ENCODE results near the gene DDI2.

Gene DDI2

GRCh38 chr1:15704526-15705183, 87.4 kb downstream of the DDI2 start:
- DNase-seq = no peak

DNA sequence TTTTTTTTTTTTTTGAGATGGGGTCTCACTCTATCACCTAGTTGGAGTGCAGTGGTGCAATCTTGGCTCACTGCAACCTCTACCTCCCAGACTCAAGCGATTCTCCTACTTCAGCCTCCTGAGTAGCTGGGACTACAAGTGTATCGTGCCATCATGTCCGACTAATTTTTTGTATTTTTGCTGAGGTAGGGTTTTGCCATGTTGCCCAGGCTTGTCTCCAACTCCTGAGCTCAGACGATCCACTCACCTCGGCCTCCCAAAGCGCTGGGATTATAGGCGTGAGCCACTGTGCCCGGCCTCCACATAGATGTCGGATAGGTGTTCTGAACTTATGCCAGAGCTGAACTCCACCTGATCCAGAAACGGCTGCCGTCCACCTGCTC, 87.9 kb downstream of the DDI2 start:
- DNase-seq = no peak

DNA sequence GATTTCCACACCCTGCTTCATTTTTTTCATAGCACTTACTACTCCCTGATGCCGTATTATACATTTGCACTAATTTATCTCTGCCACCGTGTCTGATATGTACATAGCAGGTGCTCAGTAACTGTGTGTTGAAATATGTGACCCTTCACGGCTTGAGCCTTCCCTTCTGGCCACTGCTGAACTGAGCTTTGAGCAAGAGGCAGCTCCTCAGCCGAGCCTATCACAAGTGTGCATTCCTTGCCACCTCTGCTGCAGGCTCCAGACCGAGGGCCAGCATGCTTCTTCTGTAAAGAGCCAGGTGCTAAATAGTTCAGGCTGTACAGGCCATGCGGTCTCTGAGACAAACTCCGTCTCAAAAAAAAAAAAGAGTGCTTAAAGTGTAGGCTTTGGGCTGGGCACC, 89.5 kb downstream of the DDI2 start:
- no peak for DNase-seq

DNA sequence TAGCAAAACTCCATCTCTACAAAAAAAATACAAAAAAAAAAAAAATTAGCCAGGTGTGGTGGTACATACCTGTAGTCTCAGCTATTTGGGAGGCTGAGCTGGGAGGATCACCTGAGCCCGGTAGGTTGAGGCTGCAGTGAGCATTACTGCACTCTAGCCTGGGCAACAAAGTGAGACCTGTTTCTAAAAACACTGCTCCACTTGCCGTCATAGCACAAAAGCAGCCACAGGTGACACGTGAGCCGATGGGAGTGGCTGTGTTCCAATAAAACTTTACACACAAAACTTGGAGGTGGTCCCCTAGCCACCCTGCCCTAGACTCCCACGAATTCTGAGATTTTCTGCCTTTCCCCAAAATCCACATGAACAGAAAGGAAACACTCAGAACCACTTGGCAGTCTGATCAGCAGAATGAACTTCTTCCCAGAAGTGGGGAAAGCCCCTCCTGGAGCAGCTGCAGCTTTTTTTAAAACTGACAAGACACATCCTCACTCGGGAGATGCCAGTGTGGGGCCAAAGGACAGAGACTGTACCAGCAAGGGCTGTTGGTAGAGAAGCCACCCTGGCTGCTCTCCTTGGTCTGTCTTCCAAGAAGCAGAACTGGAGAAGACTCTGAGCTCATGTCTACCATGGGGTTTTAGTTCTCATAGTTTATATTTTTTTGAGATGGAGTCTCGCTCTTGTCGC, 90.1 kb downstream of the DDI2 start:
- DNase-seq = no peak

DNA sequence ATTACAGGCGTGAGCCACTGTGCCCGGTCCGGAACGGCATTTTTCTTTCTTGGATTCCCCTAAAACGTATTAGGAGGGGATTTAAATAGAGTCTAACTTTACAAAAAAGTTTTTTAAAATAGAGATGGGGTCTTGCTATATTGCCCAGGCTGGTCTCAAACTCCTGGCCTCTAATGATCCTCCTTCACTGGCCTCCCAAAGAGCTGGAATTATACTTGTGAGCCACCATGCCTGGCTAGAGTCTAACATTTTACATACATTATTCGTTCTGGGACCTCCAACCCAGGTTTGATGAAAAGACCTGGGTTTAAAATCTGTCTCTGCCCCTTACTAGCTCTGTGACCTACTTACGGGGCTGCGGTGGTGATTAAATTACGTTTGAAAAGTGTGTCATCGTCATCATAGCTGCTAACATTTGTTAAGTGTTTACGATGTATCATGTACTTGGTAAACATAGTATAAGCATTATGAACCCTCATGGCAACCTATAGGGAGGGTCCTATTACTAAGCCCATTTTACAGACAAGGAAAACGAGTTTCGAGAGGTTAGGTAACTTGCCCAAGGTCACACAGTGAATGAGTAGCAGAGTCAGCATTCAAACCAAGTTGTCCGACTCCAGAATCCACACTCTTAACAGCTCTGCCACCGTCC, 91.4 kb downstream of the DDI2 start:
- DNase-seq = no peak

- no peak for DNase-seq
These were observed 92.0 kb downstream of the DDI2 start for GRCh38 chr1:15709226-15709625.

DNA sequence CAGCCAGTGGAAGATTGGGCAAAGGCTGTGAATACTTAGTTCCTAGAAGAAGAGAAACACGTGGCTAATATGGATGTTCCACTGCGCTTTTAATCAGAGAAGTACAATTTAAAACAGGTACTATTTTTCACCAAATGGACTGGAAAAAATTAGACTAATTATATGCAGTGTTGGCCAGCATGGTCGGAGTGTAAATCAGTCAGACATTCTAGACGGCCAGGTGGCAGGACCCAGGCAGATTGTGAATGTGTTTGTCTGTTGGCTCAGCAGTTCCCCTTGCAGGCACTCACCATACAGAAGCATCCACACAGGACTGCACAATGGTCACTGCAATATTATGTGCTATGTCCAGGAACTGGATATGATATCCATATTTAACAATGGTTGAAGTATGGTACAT, 94.9 kb downstream of the DDI2 start:
- no peak for DNase-seq

- no peak for DNase-seq
These were observed 97.3 kb downstream of the DDI2 start for GRCh38 chr1:15714406-15715136.

DNA sequence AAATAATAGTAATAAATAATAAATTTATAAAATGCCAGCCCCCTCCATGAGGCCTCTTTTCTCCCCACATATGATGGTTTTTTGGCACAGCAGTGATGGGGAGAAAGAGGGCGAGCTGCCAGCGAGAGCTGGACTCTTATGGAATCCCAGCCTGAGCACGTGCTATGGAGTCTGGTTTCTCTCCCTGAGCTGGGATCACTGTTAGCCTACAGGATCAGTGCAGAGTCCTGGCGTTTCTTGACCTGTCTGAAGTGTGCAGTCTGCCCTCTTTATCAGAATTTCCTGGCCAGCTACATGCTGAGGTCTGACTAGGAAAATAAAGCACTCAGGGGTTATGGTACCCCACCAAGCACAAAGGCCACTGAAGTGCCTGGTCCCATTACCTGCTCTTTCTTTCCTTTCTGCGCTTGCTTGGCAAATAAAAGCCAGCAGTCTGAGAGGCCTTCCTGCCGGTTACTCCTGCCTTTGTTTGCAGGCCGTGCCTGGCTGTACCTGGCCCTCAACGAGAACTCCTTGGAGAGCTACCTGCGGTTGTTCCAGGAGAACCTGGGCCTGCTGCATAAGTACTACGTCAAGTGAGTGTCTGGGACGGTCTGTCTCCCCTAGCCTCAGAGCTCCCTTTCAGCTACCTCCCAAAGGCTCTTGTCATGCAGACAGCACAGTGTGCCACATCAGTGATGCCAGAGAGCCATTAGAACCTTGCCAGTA, 100.3 kb downstream of the DDI2 start:
- no peak for DNase-seq

DNA sequence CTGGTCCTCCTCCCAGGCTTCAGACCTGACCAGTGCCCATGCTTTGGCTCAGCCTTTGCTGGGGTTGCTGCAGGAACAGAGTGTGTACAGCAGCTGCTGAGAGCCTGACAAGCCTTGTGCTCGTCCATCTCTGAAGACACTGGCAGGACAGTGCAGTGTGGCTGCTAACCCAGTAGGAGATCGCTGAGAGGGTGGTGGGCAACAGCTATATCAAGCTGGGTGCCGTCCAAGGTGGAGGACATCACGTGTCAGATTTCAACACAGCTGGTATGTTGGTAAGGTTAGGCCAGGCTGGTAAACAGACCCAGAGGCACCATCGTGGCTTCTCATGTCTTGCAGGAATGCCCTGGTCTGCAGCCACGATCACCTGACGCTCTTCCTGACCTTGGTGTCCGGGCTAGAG, 100.9 kb downstream of the DDI2 start:
- DNase-seq = no peak

Data from activated CD4-positive, alpha-beta T cell treated with anti-CD3 and anti-CD28 coated beads for 1 hour (primary cell).